Measurements from ENCODE around the gene SELENOM.
"Not testable (repeated sequence)": the region's sequence is repeated elsewhere in the genome, so short reads cannot be mapped to it uniquely, and the experiment has no call there.

Gene SELENOM

DNA sequence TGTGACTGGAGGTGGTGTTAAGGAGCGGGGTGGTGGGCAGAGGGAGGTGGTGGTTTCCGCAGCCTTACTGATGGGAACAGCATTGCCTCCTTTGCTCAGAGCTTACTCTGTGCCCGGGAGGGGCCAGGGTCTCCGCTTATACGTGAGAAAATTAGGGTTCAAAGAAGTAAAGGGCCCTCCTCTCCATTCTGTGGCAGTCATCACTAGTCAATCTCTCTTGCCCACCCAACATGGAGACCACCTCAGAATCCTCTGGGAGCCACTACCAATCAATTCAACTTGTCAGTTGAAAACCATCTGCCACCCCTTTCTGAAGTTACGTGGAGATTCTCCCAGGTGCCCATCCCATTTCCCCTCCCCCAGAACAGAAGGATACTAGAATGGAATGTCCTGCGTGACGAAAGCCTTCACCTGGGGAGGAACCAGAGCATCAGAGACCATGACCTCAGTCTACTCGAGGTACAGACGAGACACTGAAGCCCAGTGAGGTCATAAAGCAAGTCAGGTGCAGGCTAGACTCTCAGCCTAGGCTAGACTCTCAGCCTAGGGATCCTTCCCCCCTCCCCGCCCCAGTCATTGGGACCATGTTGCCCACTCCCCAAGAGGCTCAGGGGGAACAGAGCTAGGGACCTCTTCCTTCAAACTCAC lies 2.0 kb downstream of the SELENOM start:
- DNase-seq (ENCODE audit: low read depth): no peak

DNA sequence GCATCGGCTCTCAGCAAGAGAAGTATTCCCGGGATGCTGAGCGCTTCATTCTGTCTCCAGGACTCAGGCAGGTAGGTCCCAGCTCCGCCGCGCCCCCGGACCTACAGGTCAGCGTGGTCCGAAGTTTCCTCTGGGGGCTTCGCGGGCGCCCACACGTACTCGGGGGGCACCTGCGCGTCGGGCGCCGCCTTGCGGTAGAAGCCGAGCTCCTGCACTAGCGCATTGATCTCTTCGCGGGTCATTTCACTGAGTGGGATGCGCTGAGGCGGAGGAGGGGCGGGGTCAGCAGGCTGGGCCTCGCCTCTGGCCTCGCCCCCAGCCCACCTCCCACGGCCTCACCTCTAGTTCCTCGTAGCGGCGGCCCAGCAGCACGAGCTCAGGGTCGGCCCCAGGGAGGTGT lies 2.5 kb downstream of the SELENOM start:
- DNase-seq (ENCODE audit: low read depth): no peak

DNA sequence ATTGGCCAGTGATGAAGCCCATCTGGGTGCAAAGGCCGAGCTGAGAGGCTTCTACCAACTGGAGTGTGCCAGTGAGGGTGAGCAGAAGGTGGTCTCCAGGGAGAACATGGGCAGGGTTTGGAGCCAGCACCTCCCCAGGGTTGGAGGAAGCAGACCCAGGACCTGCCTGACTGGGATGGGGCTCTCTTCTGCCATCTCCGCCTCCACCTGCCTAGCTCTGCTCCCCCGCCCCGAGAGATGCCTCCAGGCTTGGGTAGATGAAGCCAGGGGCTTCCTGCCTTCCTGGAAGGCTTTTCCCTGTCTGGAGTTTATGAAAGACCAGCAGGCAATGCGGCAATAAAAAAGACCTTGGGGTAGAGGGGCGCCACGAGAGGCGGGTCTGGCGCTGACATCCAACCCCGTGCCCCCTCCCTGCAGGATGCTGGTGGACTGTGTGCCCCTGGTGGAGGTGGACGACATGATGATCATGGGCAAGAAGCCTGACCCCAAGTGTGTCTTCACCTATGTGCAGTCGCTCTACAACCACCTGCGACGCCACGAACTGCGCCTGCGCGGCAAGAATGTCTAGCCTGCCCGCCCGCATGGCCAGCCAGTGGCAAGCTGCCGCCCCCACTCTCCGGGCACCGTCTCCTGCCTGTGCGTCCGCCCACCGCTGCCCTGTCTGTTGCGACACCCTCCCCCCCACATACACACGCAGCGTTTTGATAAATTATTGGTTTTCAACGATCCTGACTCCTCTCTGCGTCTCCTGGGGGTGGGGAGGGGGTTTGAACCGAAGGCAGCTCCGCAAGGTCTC lies 3.3 kb downstream of the SELENOM start:
- no peak for DNase-seq (ENCODE audit: low read depth)

DNA sequence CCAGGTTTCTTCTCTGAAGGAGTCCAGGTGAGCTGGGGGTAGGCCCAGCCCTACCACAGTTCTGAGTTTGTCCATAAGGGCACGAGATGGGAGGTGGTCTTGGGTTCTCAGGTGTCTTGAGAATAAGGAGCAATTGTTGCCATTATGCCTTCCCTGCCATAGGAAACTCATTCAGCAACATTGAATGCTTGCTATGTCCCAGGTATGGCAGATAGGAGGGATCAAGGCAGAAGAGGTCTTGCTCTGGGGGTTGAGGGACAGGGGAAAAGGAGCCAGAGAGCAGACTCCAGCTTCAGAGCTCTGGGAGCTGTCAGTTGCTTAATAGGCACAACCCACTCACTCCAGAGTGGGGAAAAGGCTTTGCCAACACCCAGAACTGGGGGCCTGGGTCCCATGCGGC lies 4.3 kb downstream of the SELENOM start:
- no peak for DNase-seq (ENCODE audit: low read depth)

DNA sequence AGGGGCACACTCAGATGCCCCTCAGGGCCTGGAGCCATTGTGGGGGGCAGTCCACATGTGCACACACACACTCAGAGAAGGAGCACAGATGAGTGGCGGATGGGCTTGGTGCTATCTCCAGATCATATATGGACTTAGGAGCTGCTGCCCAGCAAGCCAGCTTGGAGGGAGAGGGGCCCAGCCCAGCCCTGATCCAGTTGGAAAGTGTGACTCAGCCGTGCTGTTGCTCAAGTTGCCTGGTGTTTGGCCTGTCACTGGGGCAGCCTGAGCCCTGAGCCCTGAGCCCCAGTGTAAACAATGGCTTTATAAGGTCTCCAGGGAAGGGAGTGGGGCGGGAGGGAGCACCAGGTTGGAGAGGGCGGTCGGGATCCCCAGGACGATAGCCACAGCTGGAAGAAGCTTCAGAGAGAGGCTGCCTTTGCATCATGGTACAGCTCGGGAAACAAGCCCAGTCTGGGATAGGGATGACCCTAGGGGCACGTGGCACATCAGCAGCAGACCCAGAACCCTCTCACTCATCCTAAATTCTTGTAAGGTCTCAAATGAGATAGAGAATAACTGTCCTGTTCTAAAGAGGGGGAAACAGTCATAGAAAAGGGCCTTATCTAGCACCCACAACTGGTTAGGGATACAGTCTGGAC lies 4.8 kb downstream of the SELENOM start:
- no peak for DNase-seq (ENCODE audit: low read depth)

DNA sequence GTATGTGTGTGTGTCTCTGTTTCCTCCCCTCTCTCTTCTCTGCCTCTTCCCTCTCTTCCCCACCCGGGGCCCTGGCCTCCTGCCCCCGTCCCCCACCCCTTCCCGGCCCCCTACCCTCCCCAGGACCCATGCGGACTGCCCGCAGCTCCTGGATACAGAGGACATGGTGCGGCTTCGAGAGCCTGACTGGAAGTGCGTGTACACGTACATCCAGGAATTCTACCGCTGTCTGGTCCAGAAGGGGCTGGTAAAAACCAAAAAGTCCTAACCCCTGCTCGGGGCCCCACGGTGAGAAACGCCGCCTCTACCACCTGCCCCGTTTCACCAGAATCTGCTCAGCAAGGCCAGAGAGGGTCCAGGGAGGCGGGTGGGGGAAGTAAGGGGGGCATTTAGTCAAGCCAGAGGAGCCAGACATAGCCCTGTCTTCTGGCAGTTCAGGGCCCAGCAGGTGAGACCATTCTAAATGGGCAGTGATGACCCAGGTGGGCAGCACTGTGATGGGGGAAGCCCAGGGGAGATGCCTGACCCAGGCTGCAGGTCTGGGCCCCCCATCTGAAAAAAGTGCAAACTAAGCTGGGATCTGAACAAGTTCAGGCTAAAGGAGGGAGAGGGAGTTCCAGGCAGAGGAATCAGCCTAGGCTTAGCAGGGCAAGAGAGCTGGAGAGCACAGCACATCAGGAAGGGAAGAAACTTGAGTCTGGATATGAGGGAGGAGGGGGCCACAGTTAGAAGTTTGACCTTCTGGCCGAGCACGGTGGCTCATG lies 6.4 kb downstream of the SELENOM start:
- no peak for DNase-seq (ENCODE audit: low read depth)

DNA sequence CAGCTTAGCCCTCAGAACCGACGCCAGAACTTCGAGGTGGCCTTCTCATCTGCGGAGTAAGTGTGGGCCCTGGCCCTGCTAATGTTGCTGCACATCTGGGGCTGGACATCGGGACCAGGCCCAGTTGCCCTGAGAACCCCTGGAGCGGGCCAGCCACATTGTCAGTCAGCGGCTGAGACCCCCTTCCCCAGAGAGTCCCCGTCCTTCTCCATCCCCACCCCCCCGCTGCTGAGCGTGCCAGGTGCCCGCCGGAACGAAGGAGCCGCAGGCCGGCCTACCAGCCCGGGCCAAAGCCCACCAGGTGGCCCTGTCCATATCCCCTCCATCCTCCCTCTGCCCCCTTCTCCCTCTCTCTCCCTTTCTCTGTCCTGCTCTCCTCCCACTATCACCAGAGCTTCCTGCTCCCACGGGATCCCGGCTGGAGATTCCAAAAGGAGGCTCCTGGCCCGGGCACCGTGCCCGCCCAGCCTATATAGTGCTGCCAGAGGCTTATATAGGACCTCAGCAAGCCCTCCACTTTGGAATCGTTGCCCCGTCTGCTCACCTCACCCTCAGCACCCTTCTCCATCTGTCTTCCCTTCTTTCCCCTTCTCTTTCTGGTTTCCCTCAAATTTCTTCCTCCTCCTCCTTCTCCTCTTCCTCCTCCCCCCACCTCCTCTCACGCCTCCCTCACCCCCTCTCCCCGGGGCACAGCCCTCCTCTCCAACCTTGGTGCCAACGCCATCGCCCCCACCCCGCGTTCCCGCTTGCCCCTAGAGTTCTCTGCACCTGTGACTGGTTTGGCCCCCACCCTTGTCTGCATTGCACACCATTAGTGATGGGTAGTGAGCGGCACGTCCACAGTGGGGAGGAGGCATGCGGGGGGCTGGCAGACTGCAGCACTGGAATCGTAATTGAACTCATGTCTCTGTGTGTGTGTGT lies 7.3 kb downstream of the SELENOM start:
- no peak for DNase-seq (ENCODE audit: low read depth)

DNA sequence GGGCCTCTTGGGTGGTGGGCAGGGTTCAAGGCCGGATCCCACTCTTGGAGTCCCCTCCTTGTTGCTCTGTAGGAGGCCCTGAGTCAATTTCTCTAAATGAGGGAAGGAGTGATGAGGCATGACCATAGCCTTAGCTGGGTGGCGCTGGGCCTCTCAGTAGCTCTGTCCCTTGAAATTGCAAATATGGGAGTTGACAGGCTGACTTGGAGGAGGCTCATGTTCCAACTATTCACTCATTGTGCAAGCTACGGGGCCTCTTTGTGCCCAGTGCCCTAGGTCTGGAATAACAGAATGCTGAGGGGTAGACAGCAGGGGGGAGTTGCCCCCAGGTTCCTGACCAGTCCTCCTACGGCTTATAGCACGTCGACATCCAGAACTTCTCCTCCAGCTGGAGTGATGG lies 8.0 kb downstream of the SELENOM start:
- DNase-seq (ENCODE audit: low read depth): no peak

DNA sequence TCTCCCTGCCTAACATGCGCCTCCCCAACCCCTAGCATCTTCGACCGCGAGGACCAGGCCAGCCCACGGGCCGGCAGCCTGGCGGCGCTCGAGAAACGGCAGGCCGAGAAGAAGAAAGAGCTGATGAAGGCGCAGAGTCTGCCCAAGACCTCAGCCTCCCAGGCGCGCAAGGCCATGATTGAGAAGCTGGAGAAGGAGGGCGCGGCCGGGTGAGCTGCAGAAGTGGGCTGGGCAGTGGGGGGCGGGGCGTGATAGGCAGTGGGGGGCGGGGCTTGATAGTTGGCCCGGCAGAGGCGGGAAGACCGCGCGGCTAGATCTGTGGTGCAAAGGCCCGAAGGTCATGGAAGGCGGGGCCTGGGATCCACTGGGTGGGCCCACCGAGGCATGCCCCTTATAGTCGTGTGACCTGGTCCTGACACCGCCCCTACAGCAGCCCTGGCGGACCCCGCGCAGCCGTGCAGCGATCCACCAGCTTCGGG lies 8.7 kb downstream of the SELENOM start:
- no peak for DNase-seq (ENCODE audit: low read depth)

DNA sequence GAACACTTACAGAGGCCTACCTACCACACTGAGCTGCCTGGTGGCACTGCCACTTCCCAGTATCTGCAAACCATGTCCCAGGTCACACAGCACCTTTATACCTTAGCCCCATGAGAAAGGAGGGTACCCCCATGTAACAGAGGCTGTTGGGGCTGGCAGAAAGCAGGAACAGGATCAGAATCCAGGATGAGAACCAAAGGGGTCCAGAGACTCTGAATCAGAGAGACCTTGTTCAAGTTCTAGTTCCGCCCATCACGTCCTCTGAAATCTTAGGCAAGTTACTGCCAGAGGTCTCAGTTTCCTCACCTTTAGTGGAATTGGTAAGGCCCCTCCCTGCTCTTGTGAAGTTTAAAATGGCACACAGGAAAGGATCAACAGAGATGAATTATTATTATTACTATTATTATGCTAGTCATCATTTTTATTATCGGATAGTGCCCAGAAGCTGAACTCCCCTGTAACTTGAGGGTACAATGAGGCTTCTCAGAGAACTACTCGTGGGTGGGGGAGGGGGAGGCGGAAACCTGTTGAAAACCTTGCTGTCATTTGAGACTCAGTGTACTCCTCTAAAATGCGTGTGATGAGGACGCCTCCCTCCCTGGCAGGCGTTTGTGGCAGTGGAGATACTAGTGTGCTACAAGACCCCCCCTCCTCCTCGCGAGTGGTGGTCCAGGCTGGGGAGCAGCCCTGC lies 9.3 kb downstream of the SELENOM start:
- no peak for DNase-seq (ENCODE audit: low read depth)

DNA sequence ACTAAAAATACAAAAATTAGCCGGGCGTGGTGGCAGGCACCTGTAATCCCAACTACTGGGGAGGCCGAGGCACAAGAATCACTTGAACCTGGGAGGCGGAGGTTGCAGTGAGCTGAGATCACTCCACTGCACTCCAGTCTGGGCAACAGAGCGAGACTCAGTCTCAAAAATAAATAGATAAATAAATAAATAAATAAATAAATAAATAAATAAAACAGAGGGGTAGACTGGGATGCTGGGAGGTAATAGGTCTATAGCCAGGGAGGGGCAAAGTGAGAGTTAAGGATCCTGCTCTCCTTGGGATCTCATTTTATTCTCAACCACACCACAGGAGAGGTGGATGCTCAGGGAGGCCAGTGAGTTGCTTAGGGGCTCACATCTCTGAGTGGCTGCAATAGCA lies 9.8 kb downstream of the SELENOM start:
- not testable (repeated sequence) for DNase-seq (ENCODE audit: low read depth)

DNA sequence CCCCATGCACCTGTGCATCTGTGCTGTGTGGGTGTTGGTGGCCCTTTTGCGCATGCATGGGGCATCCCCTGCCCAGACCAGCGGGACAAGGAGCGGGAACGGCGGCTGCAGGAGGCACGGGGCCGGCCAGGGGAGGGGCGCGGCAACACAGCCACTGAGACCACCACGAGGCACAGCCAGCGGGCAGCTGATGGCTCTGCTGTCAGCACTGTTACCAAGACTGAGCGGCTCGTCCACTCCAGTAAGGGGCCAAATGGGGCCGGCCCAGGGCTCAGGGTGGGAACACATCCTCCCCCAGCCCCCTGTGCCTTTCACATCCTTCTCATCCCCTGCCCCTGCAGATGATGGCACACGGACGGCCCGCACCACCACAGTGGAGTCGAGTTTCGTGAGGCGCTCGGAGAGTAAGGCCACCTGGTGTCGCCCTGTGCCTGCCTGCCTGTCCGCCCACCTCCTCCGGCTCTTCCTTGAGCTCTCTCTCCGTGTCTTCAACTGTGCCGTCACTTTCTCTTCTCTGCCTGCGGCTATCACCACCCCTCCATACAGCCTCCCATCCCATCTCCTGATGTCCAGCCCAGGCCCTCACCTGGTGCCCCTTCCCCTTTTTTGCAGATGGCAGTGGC lies 10.6 kb downstream of the SELENOM start:
- no peak for DNase-seq (ENCODE audit: low read depth)

DNA sequence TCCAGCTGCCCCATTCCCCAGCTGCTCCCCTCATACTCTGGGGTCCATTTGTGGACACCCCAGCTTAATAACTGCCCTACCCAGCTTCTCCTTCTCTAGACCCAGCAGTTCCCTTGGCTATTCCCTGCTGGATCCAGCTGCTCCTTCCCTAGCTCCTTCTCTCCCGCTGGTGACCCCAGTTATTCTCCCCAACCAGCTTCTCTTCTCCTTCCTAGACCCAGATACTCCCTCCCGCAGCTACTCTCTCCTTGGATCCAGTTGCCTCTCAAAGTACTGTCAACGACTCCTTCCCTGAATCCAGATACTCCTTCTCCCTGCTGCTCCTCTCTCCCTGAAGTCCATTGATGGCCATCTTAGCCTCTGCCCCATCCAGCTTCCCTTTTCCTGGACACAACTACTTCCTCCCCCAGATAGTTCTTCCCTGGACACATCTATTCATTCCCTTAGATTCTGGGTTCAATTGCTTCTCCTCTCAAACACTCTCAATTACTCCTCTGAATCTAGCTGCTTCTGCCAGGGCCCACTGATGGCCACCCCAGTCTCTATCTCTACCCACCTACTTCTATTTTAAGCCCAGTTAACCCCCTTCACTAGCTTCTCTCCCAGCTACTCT lies 11.6 kb downstream of the SELENOM start:
- DNase-seq (ENCODE audit: low read depth): no peak

DNA sequence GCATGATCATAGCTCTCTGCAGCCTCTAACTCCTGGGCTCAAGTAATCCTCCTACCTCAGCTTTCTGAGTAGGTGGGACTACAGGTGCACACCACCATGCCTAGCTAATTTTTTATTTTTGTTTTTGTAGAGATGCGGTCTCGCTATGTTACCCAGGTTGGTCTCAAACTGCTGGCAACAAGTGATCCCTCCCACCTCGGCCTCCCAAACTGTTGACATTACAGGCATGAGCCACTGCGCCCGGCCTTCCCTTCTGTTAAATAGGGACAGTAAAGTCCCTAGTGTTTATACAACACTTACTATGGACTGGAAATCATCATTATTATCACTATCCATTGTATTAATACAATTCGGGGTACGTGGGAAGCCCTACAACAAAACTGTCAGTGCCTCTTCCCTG lies 12.6 kb downstream of the SELENOM start:
- no peak for DNase-seq (ENCODE audit: low read depth)

DNA sequence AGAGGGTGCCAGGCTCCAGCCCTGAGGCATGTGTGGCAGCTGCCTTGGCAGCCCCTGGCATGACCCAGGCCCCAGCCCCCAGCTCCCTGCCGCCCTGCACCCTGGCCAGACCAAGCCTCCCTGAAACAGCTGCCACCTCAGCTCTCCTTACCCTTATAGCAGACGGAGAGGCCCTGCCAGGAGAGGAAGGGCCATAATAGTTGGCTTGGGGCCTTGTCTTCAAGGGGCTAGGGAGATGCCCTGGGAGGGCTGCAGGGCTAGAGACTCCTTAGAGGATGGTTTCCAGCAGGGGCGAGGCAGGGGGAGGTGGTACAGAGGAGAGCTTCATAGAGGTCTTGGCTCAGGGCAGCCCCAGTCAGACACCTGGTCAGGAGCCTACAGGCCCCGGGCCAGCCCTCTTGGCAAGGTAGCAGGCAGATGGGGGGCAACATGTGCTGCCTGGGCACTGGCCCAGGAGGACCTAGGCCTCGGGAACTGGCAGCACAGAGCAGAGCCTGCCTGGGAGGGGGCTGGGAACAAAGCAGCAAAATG lies 13.3 kb downstream of the SELENOM start:
- DNase-seq (ENCODE audit: low read depth): no peak

DNA sequence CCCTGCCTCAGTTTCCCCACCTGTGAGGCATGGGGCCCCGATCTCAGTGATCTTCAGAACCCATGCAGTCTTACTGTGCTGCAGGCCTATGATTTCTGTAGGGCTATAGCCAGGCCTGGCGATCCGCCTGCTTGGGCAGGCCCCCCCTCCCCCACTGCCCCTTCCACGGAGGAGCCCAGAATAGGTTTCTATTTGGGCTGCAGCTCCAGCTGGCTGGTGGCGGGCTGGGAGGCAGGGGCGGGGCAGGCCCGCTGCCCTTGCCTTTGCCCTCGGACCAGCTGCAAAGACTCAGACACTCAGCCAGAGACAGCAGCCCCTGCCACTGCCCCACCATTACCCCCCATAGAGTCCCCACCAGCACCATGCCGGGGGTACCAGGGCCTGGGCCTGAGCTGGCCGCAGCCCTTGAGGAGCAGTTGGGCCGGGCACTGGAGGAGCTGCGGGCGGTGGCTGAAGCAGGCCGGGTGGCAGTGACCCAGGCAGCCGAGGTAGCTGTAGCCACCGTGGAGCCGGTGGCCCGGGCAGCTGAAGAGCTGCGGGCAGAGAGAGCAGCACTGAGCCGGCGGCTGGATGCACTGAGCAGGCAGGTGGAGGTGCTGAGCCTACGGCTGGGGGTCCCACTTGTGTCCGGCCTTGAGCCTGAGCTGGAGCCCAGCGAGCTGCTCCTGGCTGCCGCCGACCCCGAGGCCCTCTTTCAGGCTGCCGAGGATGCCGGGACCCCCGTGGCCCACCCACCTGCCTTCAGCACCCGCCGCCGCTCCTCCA lies 14.1 kb downstream of the SELENOM start:
- DNase-seq (ENCODE audit: low read depth): no peak

DNA sequence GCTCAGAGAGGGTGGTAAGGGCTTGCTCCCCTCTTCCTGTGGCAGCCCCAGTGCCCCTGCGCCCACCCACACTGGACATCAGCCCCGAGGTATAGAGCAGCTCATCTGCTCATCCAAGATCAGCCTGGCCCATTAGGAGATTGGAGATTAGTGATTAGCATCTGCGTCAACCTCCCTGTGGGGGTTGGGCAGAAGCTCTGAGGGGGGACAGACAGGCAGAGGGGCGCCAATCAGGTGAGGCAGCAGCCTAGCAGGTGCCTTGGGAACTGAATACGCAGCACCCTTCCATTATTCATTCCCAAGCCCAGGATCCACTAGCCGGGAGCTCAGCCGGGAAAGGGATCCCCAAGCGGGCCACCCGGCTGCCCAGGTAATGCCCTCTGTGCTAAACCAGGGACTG lies 15.2 kb downstream of the SELENOM start:
- DNase-seq (ENCODE audit: low read depth): no peak

DNA sequence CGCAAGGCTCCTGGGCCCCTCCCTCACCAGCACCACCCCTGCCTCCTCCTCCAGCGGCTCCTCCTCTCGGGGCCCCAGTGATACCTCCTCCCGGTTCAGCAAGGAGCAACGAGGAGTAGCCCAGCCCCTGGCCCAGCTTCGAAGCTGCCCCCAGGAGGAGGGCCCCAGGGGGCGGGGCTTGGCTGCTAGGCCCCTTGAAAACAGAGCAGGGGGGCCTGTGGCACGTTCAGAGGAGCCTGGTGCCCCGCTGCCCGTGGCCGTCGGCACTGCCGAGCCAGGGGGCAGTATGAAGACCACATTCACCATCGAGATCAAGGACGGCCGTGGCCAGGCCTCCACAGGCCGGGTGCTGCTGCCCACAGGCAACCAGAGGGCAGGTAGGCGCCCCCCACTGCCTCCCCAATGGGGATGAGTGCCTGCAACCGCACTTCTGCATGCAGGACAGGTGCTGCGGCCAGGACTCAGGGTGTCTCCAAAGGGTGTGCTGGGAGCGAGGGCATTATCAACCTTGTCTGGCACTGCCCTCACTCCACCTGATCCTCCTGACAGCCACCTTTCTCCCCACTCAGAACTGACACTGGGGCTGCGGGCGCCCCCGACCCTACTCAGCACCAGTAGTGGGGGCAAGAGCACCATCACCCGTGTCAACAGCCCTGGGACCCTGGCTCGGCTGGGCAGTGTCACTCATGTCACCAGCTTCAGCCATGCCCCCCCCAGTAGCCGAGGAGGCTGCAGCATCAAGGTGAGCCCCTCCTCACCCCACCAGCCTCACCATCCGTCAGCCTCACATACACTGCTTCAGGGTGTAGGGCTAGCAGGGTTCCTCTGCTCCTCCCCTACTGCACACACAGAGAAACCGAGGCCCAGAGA lies 16.0 kb downstream of the SELENOM start:
- DNase-seq (ENCODE audit: low read depth): no peak

All from CMK (cell line).